Measurements from ENCODE around the gene MMP24. TPM values are rescaled to one million over a fixed set of nuclear protein-coding genes. Genes with fewer than 3 reads are reported as not detected.

MMP24 gene
- total RNA-seq, 2 experiments from 2014 or later, result not detected

DNA sequence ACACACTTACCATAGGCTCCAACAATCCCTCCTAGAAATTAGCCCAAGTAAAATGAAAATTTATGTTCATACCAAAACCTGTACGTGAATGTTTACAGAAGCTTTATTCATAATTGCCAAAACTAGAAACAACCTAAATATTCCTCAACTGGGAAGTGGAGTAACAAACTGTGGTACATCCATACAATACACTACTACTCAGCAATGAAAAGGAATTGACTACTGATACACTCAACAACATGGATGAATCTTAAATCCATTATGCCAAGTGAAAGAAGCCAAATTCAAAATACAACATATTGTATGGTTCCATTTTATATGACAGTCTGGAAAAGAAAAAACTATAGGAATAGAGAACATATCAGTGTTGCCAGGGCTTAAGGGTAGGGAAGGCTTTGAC, 19.7 kb upstream of the MMP24 start:
- TF ChIP-seq, protein P1, sequence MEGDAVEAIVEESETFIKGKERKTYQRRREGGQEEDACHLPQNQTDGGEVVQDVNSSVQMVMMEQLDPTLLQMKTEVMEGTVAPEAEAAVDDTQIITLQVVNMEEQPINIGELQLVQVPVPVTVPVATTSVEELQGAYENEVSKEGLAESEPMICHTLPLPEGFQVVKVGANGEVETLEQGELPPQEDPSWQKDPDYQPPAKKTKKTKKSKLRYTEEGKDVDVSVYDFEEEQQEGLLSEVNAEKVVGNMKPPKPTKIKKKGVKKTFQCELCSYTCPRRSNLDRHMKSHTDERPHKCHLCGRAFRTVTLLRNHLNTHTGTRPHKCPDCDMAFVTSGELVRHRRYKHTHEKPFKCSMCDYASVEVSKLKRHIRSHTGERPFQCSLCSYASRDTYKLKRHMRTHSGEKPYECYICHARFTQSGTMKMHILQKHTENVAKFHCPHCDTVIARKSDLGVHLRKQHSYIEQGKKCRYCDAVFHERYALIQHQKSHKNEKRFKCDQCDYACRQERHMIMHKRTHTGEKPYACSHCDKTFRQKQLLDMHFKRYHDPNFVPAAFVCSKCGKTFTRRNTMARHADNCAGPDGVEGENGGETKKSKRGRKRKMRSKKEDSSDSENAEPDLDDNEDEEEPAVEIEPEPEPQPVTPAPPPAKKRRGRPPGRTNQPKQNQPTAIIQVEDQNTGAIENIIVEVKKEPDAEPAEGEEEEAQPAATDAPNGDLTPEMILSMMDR (IDR thresholded peaks at IDR 0.05), result no peak
- Histone ChIP-seq H3K36me3 (ENCODE audit: insufficient read depth, low read length) (no peaks in the 10 kb centered on the region), H3K4me1 (ENCODE audit: insufficient read depth, low read length) (no peaks in the 10 kb centered on the region), H3K27me3 (ENCODE audit: control insufficient read depth in 1 of 2, insufficient read depth in 2 of 2, low read length in 2 of 2) (no peaks in the 10 kb centered on the region), H3K4me3 (ENCODE audit: low read length) (no peak overlapping the region), H3K27ac (ENCODE audit: low read depth in 1 of 2, low read length in 2 of 2) (no peak overlapping the region), H3K9me3 (ENCODE audit: control insufficient read depth in 1 of 2, insufficient read depth in 1 of 2, low read length in 2 of 2) (no peaks in the 10 kb centered on the region)
- intact Hi-C loops (cut with DNase I, micrococcal nuclease), result no loop called here
- no peak overlapping the region for H3K27ac Mint-ChIP-seq
- ChIA-PET CTCF (interaction anchor here (0.9 to 1.9 kb wide), 2 partner anchors 28 to 62 kb away, joined by 3 to 9 read pairs; no protein-coding TSS in a partner anchor), POLR2A (no interaction called here)
- ATAC-seq (ENCODE audit: poor library complexity) (no peak), DNase-seq (no peak)
- H3K27me3 Mint-ChIP-seq, result no peaks in the 10 kb centered on the region
- no peaks in the 10 kb centered on the region for H3K36me3 Mint-ChIP-seq (ENCODE audit: low read depth)
- H3K4me3 Mint-ChIP-seq, result no peak overlapping the region
- no peaks in the 10 kb centered on the region for H3K4me1 Mint-ChIP-seq (ENCODE audit: low read depth)
- no peaks in the 10 kb centered on the region for H3K9me3 Mint-ChIP-seq

- no peak overlapping the region for H3K27ac Mint-ChIP-seq
- CTCF ChIA-PET, result interaction anchor here (1.6 to 2.4 kb wide), 3 partner anchors 63 to 112 kb away, joined by 6 to 12 read pairs (median 9); no protein-coding TSS in a partner anchor
- H3K9me3 Mint-ChIP-seq, result no peaks in the 10 kb centered on the region
- no peak overlapping the region for H3K27ac ChIP-seq (ENCODE audit: low read depth in 1 of 2, low read length in 2 of 2)
- ATAC-seq (ENCODE audit: poor library complexity) (peak; percentile 82), DNase-seq (peak; percentile 52 to 85 (median 72))
- no peak overlapping the region for H3K4me3 ChIP-seq (ENCODE audit: low read length)
- POLR2A ChIA-PET, result interaction anchor here (1.7 kb wide), 1 partner anchor 61 kb away, joined by 7 read pairs; the partner anchor contains the start of gene EDEM2
- TF ChIP-seq, protein P1 (IDR thresholded peaks at IDR 0.05), result peak; percentile 81
- H3K36me3 Mint-ChIP-seq (ENCODE audit: low read depth), result no peaks in the 10 kb centered on the region
- H3K9me3 ChIP-seq (ENCODE audit: control insufficient read depth in 1 of 2, insufficient read depth in 1 of 2, low read length in 2 of 2), result no peaks in the 10 kb centered on the region
- H3K4me1 ChIP-seq (ENCODE audit: insufficient read depth, low read length), result no peaks in the 10 kb centered on the region
- H3K27me3 Mint-ChIP-seq, result no peaks in the 10 kb centered on the region
- no peaks in the 10 kb centered on the region for H3K36me3 ChIP-seq (ENCODE audit: insufficient read depth, low read length)
- H3K4me3 Mint-ChIP-seq, result no peak overlapping the region
- H3K4me1 Mint-ChIP-seq (ENCODE audit: low read depth), result no peaks in the 10 kb centered on the region
- H3K27me3 ChIP-seq (ENCODE audit: control insufficient read depth in 1 of 2, insufficient read depth in 2 of 2, low read length in 2 of 2), result no peaks in the 10 kb centered on the region
- intact Hi-C loops (cut with DNase I, micrococcal nuclease), result loop anchor here (1.0 to 2.0 kb wide), 4 partner anchors 63 to 374 kb away; no protein-coding TSS in a partner anchor
Observed at GRCh38 chr20:35207950-35208611, 18.4 kb upstream of the MMP24 start.

- Mint-ChIP-seq H3K27ac (no peak overlapping the region), H3K4me3 (no peak overlapping the region), H3K36me3 (ENCODE audit: low read depth) (peaks cover 26% of the 10 kb centered on the region), H3K4me1 (ENCODE audit: low read depth) (no peaks in the 10 kb centered on the region), H3K27me3 (no peaks in the 10 kb centered on the region), H3K9me3 (no peaks in the 10 kb centered on the region)
- Histone ChIP-seq H3K4me1 (ENCODE audit: insufficient read depth, low read length) (no peaks in the 10 kb centered on the region), H3K36me3 (ENCODE audit: insufficient read depth, low read length) (no peaks in the 10 kb centered on the region), H3K9me3 (ENCODE audit: control insufficient read depth in 1 of 2, insufficient read depth in 1 of 2, low read length in 2 of 2) (no peaks in the 10 kb centered on the region), H3K27me3 (ENCODE audit: control insufficient read depth in 1 of 2, insufficient read depth in 2 of 2, low read length in 2 of 2) (no peaks in the 10 kb centered on the region), H3K4me3 (ENCODE audit: low read length) (no peak overlapping the region), H3K27ac (ENCODE audit: low read depth in 1 of 2, low read length in 2 of 2) (no peak overlapping the region)
- POLR2A ChIA-PET, result no interaction called here
- intact Hi-C loops (cut with DNase I, micrococcal nuclease), result no loop called here
- ATAC-seq (ENCODE audit: poor library complexity) (no peak), DNase-seq (no peak)
- TF ChIP-seq, protein P1 (IDR thresholded peaks at IDR 0.05), result no peak
- CTCF ChIA-PET, result no interaction called here
Observed at GRCh38 chr20:35215066-35215956, 11.2 kb upstream of the MMP24 start.

Data from CD4-positive, alpha-beta T cell (primary cell).